Measurements from ENCODE around the gene YKT6.

Gene YKT6

DNA sequence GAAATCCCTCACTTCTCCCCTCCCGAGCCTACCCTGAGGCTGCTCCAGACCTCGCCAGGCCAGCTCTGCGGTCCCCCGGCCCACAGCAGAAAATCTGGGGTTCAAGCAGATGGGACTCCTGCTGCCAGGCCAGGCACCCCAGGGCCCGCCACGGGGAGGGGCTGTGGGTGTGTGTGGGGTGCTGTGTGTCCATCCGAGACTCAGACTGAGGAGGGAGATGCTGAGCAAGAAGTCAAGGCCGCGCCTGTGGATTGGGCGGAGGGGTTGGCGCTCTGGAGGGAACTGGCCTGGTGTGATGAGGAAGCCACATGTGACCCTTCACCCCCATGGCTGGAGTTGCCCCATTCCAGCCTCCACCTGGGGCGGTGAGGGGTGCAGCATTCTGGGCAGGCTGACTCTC lies 51.1 kb downstream of the YKT6 start:
- no peak overlapping the region for H3K4me3 ChIP-seq (ENCODE audit: low read depth, low read length)
- TF ChIP-seq, protein P1, sequence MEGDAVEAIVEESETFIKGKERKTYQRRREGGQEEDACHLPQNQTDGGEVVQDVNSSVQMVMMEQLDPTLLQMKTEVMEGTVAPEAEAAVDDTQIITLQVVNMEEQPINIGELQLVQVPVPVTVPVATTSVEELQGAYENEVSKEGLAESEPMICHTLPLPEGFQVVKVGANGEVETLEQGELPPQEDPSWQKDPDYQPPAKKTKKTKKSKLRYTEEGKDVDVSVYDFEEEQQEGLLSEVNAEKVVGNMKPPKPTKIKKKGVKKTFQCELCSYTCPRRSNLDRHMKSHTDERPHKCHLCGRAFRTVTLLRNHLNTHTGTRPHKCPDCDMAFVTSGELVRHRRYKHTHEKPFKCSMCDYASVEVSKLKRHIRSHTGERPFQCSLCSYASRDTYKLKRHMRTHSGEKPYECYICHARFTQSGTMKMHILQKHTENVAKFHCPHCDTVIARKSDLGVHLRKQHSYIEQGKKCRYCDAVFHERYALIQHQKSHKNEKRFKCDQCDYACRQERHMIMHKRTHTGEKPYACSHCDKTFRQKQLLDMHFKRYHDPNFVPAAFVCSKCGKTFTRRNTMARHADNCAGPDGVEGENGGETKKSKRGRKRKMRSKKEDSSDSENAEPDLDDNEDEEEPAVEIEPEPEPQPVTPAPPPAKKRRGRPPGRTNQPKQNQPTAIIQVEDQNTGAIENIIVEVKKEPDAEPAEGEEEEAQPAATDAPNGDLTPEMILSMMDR (IDR thresholded peaks at IDR 0.05; ENCODE audit: low read depth, low read length), result no peak
- DNase-seq (ENCODE audit: low read depth, low spot score), result no peak
- in situ Hi-C loops (cut with HindIII; ENCODE audit: low sequenced_read_pairs), result no loop called here

DNA sequence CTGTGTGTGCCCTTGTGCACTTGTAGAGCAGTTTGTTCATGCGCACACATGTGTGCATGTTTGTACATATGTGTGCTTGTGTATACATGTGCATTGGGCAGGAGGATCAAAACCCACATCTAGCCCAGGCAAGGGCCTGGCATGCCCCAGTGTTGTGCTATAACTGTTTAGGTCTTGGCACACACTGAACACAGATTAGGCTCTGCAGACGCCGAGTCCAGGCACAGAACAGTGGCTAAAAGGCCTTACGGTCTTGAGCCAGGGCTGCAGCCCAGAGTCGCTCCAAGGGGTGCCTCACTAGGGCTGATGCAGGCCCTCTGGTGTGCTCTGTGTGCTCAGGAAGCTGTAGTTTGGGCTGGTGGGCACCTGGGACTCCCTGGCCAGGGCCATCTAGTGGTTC lies 55.7 kb downstream of the YKT6 start:
- TF ChIP-seq, protein P1 (IDR thresholded peaks at IDR 0.05; ENCODE audit: low read depth, low read length), result no peak
- in situ Hi-C loops (cut with HindIII; ENCODE audit: low sequenced_read_pairs), result no loop called here
- no peak overlapping the region for H3K4me3 ChIP-seq (ENCODE audit: low read depth, low read length)
- DNase-seq (ENCODE audit: low read depth, low spot score), result no peak

DNA sequence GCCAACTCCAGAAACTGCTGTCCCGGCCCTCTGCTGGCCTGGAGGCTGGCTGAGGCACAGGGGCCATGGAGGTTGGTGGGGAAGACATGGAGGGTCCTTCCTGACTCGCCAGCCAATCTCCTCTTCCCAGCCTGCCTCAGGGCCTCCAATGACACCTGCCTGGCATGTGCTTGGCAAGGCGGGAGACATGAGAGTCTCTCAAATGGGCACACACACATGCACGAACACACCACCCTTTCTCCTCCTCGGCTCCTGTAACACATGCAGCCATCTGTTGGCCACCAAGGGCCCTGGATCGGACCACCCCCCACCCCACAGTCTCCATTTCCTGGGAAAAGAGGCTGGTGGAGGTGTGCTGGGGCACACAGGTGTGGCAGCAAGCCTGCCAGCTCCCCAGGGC lies 56.4 kb downstream of the YKT6 start:
- in situ Hi-C loops (cut with HindIII; ENCODE audit: low sequenced_read_pairs), result no loop called here
- TF ChIP-seq, protein P1 (IDR thresholded peaks at IDR 0.05; ENCODE audit: low read depth, low read length), result no peak
- DNase-seq (ENCODE audit: low read depth, low spot score), result no peak
- no peak overlapping the region for H3K4me3 ChIP-seq (ENCODE audit: low read depth, low read length)

DNA sequence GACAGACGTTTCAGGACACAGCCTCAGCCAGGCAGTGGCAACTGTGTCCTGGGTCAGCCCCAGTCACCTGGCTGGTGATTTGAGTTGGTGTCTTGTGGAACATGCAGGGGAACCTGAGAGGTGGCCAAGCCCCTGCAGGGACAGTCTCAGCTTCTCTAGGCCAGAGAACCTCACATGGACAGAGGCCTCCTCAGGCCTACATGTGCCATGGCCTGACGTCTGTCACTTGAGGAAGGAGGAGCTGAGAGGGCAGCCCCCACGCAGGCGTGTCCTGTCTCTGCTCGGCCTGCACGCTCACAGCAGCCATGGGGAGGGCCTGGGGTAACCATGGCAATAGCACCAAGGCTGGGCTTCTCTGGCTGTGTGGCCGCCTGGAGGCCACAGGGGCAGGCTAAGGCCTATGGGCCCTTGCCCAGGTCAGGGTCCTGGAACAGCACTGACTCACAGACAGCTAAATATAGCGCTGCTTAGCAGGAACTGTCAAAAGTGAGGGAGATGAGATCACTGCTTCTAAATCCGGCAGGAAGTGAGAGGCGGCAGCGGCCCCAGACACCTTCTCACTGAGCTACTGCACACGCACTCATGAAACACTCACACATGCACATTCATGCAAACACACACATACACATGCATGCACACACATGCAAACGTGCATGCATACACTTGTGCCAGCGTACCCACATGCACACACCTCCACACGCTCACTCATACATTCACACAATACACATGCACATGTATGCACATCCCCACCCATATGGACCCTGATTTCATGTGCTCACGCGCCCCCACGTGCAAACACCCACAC lies 57.0 kb downstream of the YKT6 start:
- H3K4me3 ChIP-seq (ENCODE audit: low read depth, low read length), result no peak overlapping the region
- in situ Hi-C loops (cut with HindIII; ENCODE audit: low sequenced_read_pairs), result no loop called here
- TF ChIP-seq, protein P1 (IDR thresholded peaks at IDR 0.05; ENCODE audit: low read depth, low read length), result no peak
- peak; percentile 76 for DNase-seq (ENCODE audit: low read depth, low spot score)

DNA sequence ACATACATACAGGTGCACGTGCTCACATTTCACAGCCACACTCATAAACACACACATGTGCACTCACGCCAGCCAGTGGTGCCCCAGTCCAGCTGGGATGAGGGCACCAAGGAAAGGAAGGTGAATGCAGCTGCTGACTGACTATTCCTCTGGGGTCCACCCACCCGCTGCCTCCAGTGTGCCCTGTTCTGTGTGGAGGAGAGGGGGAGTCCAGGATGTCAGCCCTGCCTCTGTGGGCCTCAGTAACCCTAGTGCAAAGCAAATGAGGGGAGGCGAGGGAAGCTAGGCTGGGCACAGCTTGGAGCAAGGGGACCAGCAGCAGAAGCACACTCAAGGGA lies 57.6 kb downstream of the YKT6 start:
- TF ChIP-seq, protein P1 (IDR thresholded peaks at IDR 0.05; ENCODE audit: low read depth, low read length), result no peak
- H3K4me3 ChIP-seq (ENCODE audit: low read depth, low read length), result no peak overlapping the region
- in situ Hi-C loops (cut with HindIII; ENCODE audit: low sequenced_read_pairs), result no loop called here
- DNase-seq (ENCODE audit: low read depth, low spot score), result no peak

DNA sequence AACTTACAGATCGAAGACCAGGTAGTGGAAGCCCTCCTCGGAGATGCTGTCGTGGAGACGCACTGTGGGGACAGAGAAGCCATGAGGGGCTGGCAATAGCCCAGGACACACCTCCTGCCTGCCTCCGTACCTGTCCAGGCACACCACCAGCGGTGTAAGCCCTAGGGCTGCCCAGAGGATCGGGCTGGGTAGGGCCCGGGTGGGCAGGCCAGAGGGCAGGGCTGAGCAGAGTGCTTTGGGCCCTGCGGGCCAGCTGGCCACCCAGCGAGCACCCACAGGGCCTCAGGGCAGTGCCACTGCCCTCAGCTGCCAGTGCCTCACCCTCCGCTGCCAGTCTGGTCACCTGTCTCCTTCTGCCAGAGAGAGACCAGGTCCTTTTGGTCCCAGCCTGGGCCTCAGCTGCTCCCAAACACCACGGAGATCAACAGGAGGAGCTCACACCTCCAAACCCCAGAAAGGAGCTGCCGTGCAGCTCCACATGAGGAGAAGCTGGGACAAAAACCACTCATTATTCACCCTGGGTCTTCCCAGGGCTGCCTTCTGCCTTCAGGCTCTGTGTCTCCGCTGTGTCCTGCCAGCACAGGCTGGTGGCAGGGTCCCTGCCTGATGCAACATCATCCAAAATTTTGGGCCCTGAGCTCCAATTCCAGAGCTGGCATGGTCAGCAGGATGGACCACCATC lies 58.2 kb downstream of the YKT6 start:
- in situ Hi-C loops (cut with HindIII; ENCODE audit: low sequenced_read_pairs), result no loop called here

More for the DNA sequence above, 58.2 kb downstream of the YKT6 start:
- H3K4me3 ChIP-seq (ENCODE audit: low read depth, low read length), result no peak overlapping the region
- DNase-seq (ENCODE audit: low read depth, low spot score), result no peak
- TF ChIP-seq, protein P1 (IDR thresholded peaks at IDR 0.05; ENCODE audit: low read depth, low read length), result no peak
